ENCODE measurements around the gene LMAN2L.

DNA sequence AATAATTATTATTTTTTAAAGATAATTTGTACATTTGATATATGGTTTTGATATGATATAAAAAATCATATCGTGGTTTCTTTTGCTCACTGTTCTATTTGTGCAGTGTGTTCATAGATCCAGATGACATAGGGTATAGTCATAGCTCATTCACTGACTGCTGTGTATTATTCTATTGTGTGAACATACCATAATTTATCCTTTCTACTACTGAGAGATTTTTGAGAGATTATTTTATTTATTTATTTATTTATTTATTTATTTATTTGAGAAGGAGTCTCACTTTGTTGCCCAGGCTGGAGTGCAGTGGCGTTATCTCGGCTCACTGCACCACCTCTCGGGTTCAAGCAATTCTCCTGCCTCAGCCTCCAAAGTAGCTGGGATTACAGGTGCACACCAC is 58.3 kb downstream of the LMAN2L start:
- TF ChIP-seq, protein P1, sequence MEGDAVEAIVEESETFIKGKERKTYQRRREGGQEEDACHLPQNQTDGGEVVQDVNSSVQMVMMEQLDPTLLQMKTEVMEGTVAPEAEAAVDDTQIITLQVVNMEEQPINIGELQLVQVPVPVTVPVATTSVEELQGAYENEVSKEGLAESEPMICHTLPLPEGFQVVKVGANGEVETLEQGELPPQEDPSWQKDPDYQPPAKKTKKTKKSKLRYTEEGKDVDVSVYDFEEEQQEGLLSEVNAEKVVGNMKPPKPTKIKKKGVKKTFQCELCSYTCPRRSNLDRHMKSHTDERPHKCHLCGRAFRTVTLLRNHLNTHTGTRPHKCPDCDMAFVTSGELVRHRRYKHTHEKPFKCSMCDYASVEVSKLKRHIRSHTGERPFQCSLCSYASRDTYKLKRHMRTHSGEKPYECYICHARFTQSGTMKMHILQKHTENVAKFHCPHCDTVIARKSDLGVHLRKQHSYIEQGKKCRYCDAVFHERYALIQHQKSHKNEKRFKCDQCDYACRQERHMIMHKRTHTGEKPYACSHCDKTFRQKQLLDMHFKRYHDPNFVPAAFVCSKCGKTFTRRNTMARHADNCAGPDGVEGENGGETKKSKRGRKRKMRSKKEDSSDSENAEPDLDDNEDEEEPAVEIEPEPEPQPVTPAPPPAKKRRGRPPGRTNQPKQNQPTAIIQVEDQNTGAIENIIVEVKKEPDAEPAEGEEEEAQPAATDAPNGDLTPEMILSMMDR (IDR thresholded peaks at IDR 0.05; ENCODE audit: insufficient read depth, low read length): no peak
- TF ChIP-seq, protein P2, sequence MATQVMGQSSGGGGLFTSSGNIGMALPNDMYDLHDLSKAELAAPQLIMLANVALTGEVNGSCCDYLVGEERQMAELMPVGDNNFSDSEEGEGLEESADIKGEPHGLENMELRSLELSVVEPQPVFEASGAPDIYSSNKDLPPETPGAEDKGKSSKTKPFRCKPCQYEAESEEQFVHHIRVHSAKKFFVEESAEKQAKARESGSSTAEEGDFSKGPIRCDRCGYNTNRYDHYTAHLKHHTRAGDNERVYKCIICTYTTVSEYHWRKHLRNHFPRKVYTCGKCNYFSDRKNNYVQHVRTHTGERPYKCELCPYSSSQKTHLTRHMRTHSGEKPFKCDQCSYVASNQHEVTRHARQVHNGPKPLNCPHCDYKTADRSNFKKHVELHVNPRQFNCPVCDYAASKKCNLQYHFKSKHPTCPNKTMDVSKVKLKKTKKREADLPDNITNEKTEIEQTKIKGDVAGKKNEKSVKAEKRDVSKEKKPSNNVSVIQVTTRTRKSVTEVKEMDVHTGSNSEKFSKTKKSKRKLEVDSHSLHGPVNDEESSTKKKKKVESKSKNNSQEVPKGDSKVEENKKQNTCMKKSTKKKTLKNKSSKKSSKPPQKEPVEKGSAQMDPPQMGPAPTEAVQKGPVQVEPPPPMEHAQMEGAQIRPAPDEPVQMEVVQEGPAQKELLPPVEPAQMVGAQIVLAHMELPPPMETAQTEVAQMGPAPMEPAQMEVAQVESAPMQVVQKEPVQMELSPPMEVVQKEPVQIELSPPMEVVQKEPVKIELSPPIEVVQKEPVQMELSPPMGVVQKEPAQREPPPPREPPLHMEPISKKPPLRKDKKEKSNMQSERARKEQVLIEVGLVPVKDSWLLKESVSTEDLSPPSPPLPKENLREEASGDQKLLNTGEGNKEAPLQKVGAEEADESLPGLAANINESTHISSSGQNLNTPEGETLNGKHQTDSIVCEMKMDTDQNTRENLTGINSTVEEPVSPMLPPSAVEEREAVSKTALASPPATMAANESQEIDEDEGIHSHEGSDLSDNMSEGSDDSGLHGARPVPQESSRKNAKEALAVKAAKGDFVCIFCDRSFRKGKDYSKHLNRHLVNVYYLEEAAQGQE (IDR thresholded peaks at IDR 0.05; ENCODE audit: insufficient replicate concordance, low read depth): no peak
- TF ChIP-seq POLR2AphosphoS5 (IDR thresholded peaks at IDR 0.05; ENCODE audit: low read depth): no peak
